HepG2 (cell line): ENCODE results near the gene FAM120B. TPM values are rescaled to one million over a fixed set of nuclear protein-coding genes. Genes with fewer than 3 reads are reported as not detected.

Experiments
- ATAC-seq: fragments of 200-7000 bp; cut with Tn5 transposase; 3 replicates; pipeline ENCODE4 v1.9.1; 2020; ENCODE audit warnings: mild to moderate bottlenecking, moderate library complexity
- BruUV-seq: library from RNA; stranded (reverse); fragments of 400-500 nt; replicated peaks from 2 replicates; lab custom pipeline; 2021; lab: Mats Ljungman, UMichigan
- CTCF ChIA-PET: fragments of 300-600 bp; formaldehyde crosslinking; extraction: SDS; loops from one replicate; lab custom pipeline; 2021; ENCODE audit warnings: low total read pairs, inconsistent platforms, low intra/inter-chr PET ratio; lab: Yijun Ruan, JAX
- POLR2A ChIA-PET: fragments of 350-600 bp; sonication (Branson Sonifier 250); formaldehyde crosslinking; loops from one replicate; lab custom pipeline; 2020; ENCODE audit warnings: antibody characterized with exemption, inconsistent platforms; lab: Yijun Ruan, JAX
- DNase-seq: peaks from one replicate; pipeline ENCODE4 v3.0.0-alpha.2; 2015; ENCODE audit warnings: low spot score
- FAIRE-seq: peaks from 3 replicates; lab custom pipeline; 2011; peaks lifted over from hg19 to GRCh38; lab: Jason Lieb, UNC
- H2AFZ ChIP-seq: one replicate; pipeline ENCODE4 v1.6.1; 2011; ENCODE audit warnings: low read length, inconsistent platforms
- H3K27ac ChIP-seq: fragments of 300-600 bp; 3 replicates; pipeline ENCODE4 v1.8.0; 2011; ENCODE audit warnings: mixed run types, mild to moderate bottlenecking, mixed read lengths, low read length, inconsistent platforms; ENCODE audit not compliant: insufficient read depth; ENCODE audit errors: extremely low read length
- H3K27me3 ChIP-seq, 2 experiments: fragments of 200-600 bp in 1 of 2; 2 replicates in 1 of 2; 3 replicates in 1 of 2; pipeline versions ENCODE4 v1.6.0 to v1.8.0; 2011; ENCODE audit warnings: low read length in 2 of 2, mild to moderate bottlenecking in 2 of 2, moderate library complexity in 2 of 2, inconsistent platforms in 1 of 2; ENCODE audit not compliant: insufficient read depth in 2 of 2, control insufficient read depth in 1 of 2
- H3K36me3 ChIP-seq, 2 experiments: fragments of 200-600 bp in 1 of 2; replicated peaks in 1 of 2; 2 replicates in 1 of 2; 3 replicates in 1 of 2; pipeline versions ENCODE4 v1.5.1 to v1.8.0; 2011; ENCODE audit warnings: low read length in 2 of 2, inconsistent platforms in 1 of 2; ENCODE audit not compliant: insufficient read depth in 2 of 2, control insufficient read depth in 1 of 2
- H3K4me1 ChIP-seq: 2 replicates; pipeline ENCODE4 v1.5.1; 2012; ENCODE audit warnings: low read length, inconsistent platforms; ENCODE audit not compliant: insufficient read depth
- H3K4me2 ChIP-seq: 2 replicates; pipeline ENCODE4 v1.6.0; 2011; ENCODE audit warnings: low read depth, low read length, inconsistent platforms
- H3K4me3 ChIP-seq, 3 experiments: fragments of 200-600 bp in 1 of 3; sonication (generic), shearing (Covaris generic) in 1 of 3; replicated peaks in 1 of 3; 2 replicates each; pipeline ENCODE4 v1.5.1; 2011 to 2016; ENCODE audit warnings: low read length in 3 of 3, inconsistent platforms in 2 of 3, low read depth in 2 of 3, mild to moderate bottlenecking in 2 of 3, control low read depth in 1 of 3, mixed read lengths in 1 of 3; ENCODE audit not compliant: insufficient read depth in 1 of 3
- H3K79me2 ChIP-seq: one replicate; pipeline ENCODE4 v1.6.1; 2011; ENCODE audit warnings: low read length, inconsistent platforms; ENCODE audit not compliant: insufficient read depth
- H3K9ac ChIP-seq: 2 replicates; pipeline ENCODE4 v1.6.0; 2011; ENCODE audit warnings: mild to moderate bottlenecking, low read depth, low read length, inconsistent platforms; ENCODE audit not compliant: insufficient read depth
- H3K9me3 ChIP-seq: 2 replicates; pipeline ENCODE4 v1.5.1; 2012; ENCODE audit warnings: mild to moderate bottlenecking, low read length
- H4K20me1 ChIP-seq: 2 replicates; pipeline ENCODE4 v1.6.0; 2011; ENCODE audit warnings: inconsistent platforms, mild to moderate bottlenecking, low read length, moderate library complexity; ENCODE audit not compliant: insufficient read depth
- PRDM15 ChIP-seq: sonication (generic); formaldehyde crosslinking; IDR thresholded peaks from 2 replicates; pipeline ENCODE4 v1.4.0; 2020; ENCODE audit warnings: missing genetic modification reagents
- SYNCRIP ChIP-seq: fragments of 200-400 bp; formaldehyde crosslinking; IDR thresholded peaks from 2 replicates; pipeline ENCODE4 v1.6.1; 2018; ENCODE audit warnings: mild to moderate bottlenecking, low read depth, low read length; ENCODE audit not compliant: insufficient read depth
- ZNF496 ChIP-seq: sonication (generic); formaldehyde crosslinking; IDR thresholded peaks from 2 replicates; pipeline ENCODE4 v1.8.1; 2023; ENCODE audit warnings: mild to moderate bottlenecking, moderate library complexity, missing genetic modification reagents; ENCODE audit not compliant: insufficient replicate concordance
- WGBS: methylation state at CpG from one replicate; pipeline ENCODE4 v1.1.6; 2017; ENCODE audit warnings: low lambda C conversion rate; 5-methylcytosine and 5-hydroxymethylcytosine counted together
- in situ Hi-C: cut with HindIII; loops from 2 replicates; pipeline ENCODE4 v1.10.0; 2017; ENCODE audit warnings: low pct_unique_long_range_greater_than_20kb; ENCODE audit not compliant: extremely low pct_ligation_motif_present
- intact Hi-C: fragments of 100-400 bp; cut with micrococcal nuclease; formaldehyde crosslinking; loops from one replicate; pipeline ENCODE4 v1.10.0; 2022; ENCODE audit not compliant: unreplicated experiment
- polyA plus RNA-seq, 8 experiments: library from polyadenylated mRNA; depleted of rRNA in 3 of 8; stranded (reverse) in 7 of 8; unstranded in 1 of 8; fragments of >200 nt; fragmentation: Illumina TruSeq in 4 of 8; extraction: Trizol in 4 of 8; gene quantifications; 2 replicates each; pipeline versions ENCODE4 v1.2.1 to v1.2.3, GENCODE V29; 2011 to 2016; ENCODE audit warnings: low read depth in 4 of 8, missing spikeins in 1 of 8, mixed read lengths in 1 of 8; ENCODE audit not compliant: insufficient read depth in 1 of 8
- total RNA-seq, 5 experiments: library from RNA; depleted of rRNA; stranded (reverse); fragments of >200 nt; fragmentation: Illumina TruSeq; extraction: Trizol; gene quantifications; 2 replicates each; pipeline ENCODE4 v1.2.3, GENCODE V29; 2016; ENCODE audit warnings: low read depth in 1 of 5

FAM120B gene
- total and polyA plus RNA-seq, 2 of the 13 experiments (the other 11 are each of a cell fraction or from before 2014, with no cell fraction given), result 9.2 to 10.7 TPM

- in situ Hi-C loops (no loop called here), intact Hi-C loops (no loop called here)
- H3K27ac ChIP-seq, result no peak overlapping the region
- peaks cover 12% of the 10 kb centered on the region for H3K4me1 ChIP-seq
- H2AFZ ChIP-seq, result no peak overlapping the region
- H3K27me3 ChIP-seq, result peaks cover 22 to 80% of the 10 kb centered on the region in 2 experiments
- H4K20me1 ChIP-seq, result no peaks in the 10 kb centered on the region; the same call in 1 of the 2 replicates
- 5% methylated on average over 10 of the region's 18 CpGs for WGBS
- no peak for TF ChIP-seq ZNF496
- TF ChIP-seq SYNCRIP, result no peak
- TF ChIP-seq PRDM15 (CRISPR knock-in tag), result peak; percentile 85
- CTCF ChIA-PET, result no interaction called here
- no TSS peak for BruUV-seq
- POLR2A ChIA-PET, result no interaction called here
- no peak; the same call in 2 of the 3 replicates for ATAC-seq
- H3K36me3 ChIP-seq, result no peaks in the 10 kb centered on the region
- H3K9ac ChIP-seq, result no peak overlapping the region
- H3K4me3 ChIP-seq, result no peak overlapping the region
- no peak for FAIRE-seq
- peak overlapping the region; percentile 52 for H3K4me2 ChIP-seq
- H3K79me2 ChIP-seq, result no peaks in the 10 kb centered on the region
- DNase-seq, result no peak
- H3K9me3 ChIP-seq, result no peaks in the 10 kb centered on the region
Measured at GRCh38 chr6:170266061-170266825, 40.3 kb upstream of the FAM120B start.
